Hepatocyte (in vitro differentiated cells): ENCODE results near the gene C2CD2L. TPM values are rescaled to one million over a fixed set of nuclear protein-coding genes. Genes with fewer than 3 reads are reported as not detected.

Experiments used
- DNase-seq: peaks from one replicate; pipeline ENCODE4 v3.0.0-alpha.2; 2016; ENCODE audit warnings: low spot score
- H2AFZ ChIP-seq: fragments of 200-600 bp; sonication (generic); 2 replicates; pipeline ENCODE4 v1.6.0; 2016; ENCODE audit warnings: antibody characterized with exemption, mild to moderate bottlenecking
- H3K27ac ChIP-seq: fragments of 200-600 bp; sonication (generic); 2 replicates; pipeline ENCODE4 v1.5.1; 2016; ENCODE audit warnings: mild to moderate bottlenecking
- H3K27me3 ChIP-seq: fragments of 200-600 bp; sonication (generic); 2 replicates; pipeline ENCODE4 v1.6.1; 2016
- H3K36me3 ChIP-seq: fragments of 200-600 bp; sonication (generic); replicated peaks from 2 replicates; pipeline ENCODE4 v1.5.1; 2016; ENCODE audit warnings: low read depth; ENCODE audit not compliant: insufficient read depth
- H3K4me1 ChIP-seq: fragments of 200-600 bp; sonication (generic); 2 replicates; pipeline ENCODE4 v1.5.1; 2016; ENCODE audit warnings: mild to moderate bottlenecking, moderate library complexity; ENCODE audit not compliant: insufficient read depth
- H3K4me2 ChIP-seq: fragments of 200-600 bp; sonication (generic); 2 replicates; pipeline ENCODE4 v1.6.0; 2016
- H3K4me3 ChIP-seq: fragments of 200-600 bp; sonication (generic); 2 replicates; pipeline ENCODE4 v1.5.1; 2016; ENCODE audit warnings: mild to moderate bottlenecking
- H3K79me2 ChIP-seq: fragments of 200-600 bp; sonication (generic); 2 replicates; pipeline ENCODE4 v1.6.0; 2017; ENCODE audit warnings: mild to moderate bottlenecking
- H3K9me2 ChIP-seq: fragments of 200-600 bp; sonication (generic); replicated peaks from 2 replicates; pipeline ENCODE4 v1.6.0; 2017; ENCODE audit warnings: mild to moderate bottlenecking; ENCODE audit not compliant: insufficient read depth
- H3K9me3 ChIP-seq: fragments of 200-600 bp; sonication (generic); 2 replicates; pipeline ENCODE4 v1.5.1; 2016; ENCODE audit warnings: low read depth, mild to moderate bottlenecking
- H4K20me1 ChIP-seq: fragments of 200-600 bp; sonication (generic); 2 replicates; pipeline ENCODE4 v1.6.0; 2016; ENCODE audit warnings: mild to moderate bottlenecking; ENCODE audit not compliant: insufficient read depth, poor library complexity, severe bottlenecking
- CTCF ChIP-seq: fragments of 200-600 bp; sonication (generic); IDR thresholded peaks from 2 replicates; pipeline ENCODE4 v1.5.1; 2016; ENCODE audit warnings: antibody characterized with exemption, mild to moderate bottlenecking; ENCODE audit not compliant: poor library complexity
- EZH2 ChIP-seq: fragments of 200-600 bp; sonication (generic); IDR thresholded peaks from 2 replicates; pipeline ENCODE4 v1.6.1; 2016; ENCODE audit warnings: antibody characterized with exemption, mild to moderate bottlenecking, borderline replicate concordance
- EZH2phosphoT487 ChIP-seq: fragments of 200-600 bp; sonication (generic); IDR thresholded peaks from one replicate; pipeline ENCODE4 v1.6.1; 2018; ENCODE audit warnings: antibody characterized with exemption, mild to moderate bottlenecking, low read depth, moderate library complexity; ENCODE audit not compliant: unreplicated experiment, severe bottlenecking
- WGBS: methylation state at CpG from one replicate; pipeline ENCODE4 v1.1.6; 2016; ENCODE audit warnings: low lambda C conversion rate; ENCODE audit errors: missing lambda C conversion rate; 5-methylcytosine and 5-hydroxymethylcytosine counted together
- polyA plus RNA-seq: library from polyadenylated mRNA; unstranded; fragments of >200 nt; fragmentation: Nextera tagmentation; extraction: Ambion mirVana; gene quantifications from 2 replicates; pipeline ENCODE4 v1.2.1, GENCODE V29; 2016
- total RNA-seq: library from RNA; depleted of rRNA; stranded (reverse); fragments of >200 nt; gene quantifications from 2 replicates; pipeline ENCODE4 v1.2.3, GENCODE V29; 2014

The C2CD2L gene
- total and polyA plus RNA-seq, 2 experiments from 2014 or later, result 7.4 to 9.7 TPM

- peaks cover 15% of the 10 kb centered on the region for H3K79me2 ChIP-seq
- H3K27me3 ChIP-seq, result no peaks in the 10 kb centered on the region
- WGBS, result 91% methylated on average over 12 of the region's 12 CpGs
- H3K4me2 ChIP-seq, result no peak overlapping the region
- peaks cover 14% of the 10 kb centered on the region for H3K4me1 ChIP-seq
- H3K9me2 ChIP-seq, result no peaks in the 10 kb centered on the region
- no peaks in the 10 kb centered on the region for H3K9me3 ChIP-seq
- no peaks in the 10 kb centered on the region for H4K20me1 ChIP-seq
- no peaks in the 10 kb centered on the region for H3K36me3 ChIP-seq
- no peak overlapping the region for H2AFZ ChIP-seq
- no peak overlapping the region for H3K27ac ChIP-seq
- H3K4me3 ChIP-seq, result no peak overlapping the region
- TF ChIP-seq EZH2, result no peak
- TF ChIP-seq EZH2phosphoT487, result no peak
- TF ChIP-seq CTCF, result no peak
- DNase-seq, result no peak
These were observed 5.3 kb downstream of the C2CD2L start for GRCh38 chr11:119112314-119113020.

- Histone ChIP-seq H3K36me3 (no peaks in the 10 kb centered on the region), H2AFZ (no peak overlapping the region), H3K4me2 (no peak overlapping the region), H3K27me3 (no peaks in the 10 kb centered on the region), H4K20me1 (no peaks in the 10 kb centered on the region), H3K9me2 (no peaks in the 10 kb centered on the region), H3K9me3 (no peaks in the 10 kb centered on the region), H3K79me2 (peaks cover 8% of the 10 kb centered on the region), H3K27ac (no peak overlapping the region), H3K4me3 (no peak overlapping the region), H3K4me1 (peaks cover 7% of the 10 kb centered on the region)
- DNase-seq, result no peak
- WGBS, result 97% methylated on average over 9 of the region's 9 CpGs
- TF ChIP-seq EZH2 (no peak), CTCF (no peak), EZH2phosphoT487 (no peak)
These were observed 6.6 kb downstream of the C2CD2L start for GRCh38 chr11:119113716-119114115.

- TF ChIP-seq EZH2 (no peak), CTCF (no peak), EZH2phosphoT487 (no peak)
- WGBS, result 95% methylated on average over 5 of the region's 5 CpGs
These were observed 7.2 kb downstream of the C2CD2L start for GRCh38 chr11:119114351-119114750.

More at GRCh38 chr11:119114351-119114750, 7.2 kb downstream of the C2CD2L start:
- H3K27me3 ChIP-seq, result no peaks in the 10 kb centered on the region
- DNase-seq, result no peak
- no peaks in the 10 kb centered on the region for H3K9me3 ChIP-seq
- no peak overlapping the region for H3K4me2 ChIP-seq
- H3K9me2 ChIP-seq, result no peaks in the 10 kb centered on the region
- H3K4me1 ChIP-seq, result peaks cover under 1% of the 10 kb centered on the region
- H3K36me3 ChIP-seq, result no peaks in the 10 kb centered on the region
- H3K27ac ChIP-seq, result no peak overlapping the region
- H3K4me3 ChIP-seq, result no peak overlapping the region
- no peak overlapping the region for H2AFZ ChIP-seq
- peaks cover 8% of the 10 kb centered on the region for H3K79me2 ChIP-seq
- H4K20me1 ChIP-seq, result no peaks in the 10 kb centered on the region
